MM.1S (cell line): ENCODE measurements around the gene TCF7L2.

Source experiments
- DNase-seq: peaks from one replicate; pipeline ENCODE4 v3.0.0-alpha.2; 2015
- H2AFZ ChIP-seq: fragments of 300-600 bp; sonication (generic); 2 replicates; pipeline ENCODE4 v1.6.0; 2016; ENCODE audit warnings: antibody characterized with exemption, low read length
- H3F3A ChIP-seq: fragments of 300-600 bp; sonication (generic); 2 replicates; pipeline ENCODE4 v1.6.1; 2016; ENCODE audit warnings: mild to moderate bottlenecking, antibody characterized with exemption, low read length, moderate library complexity, mixed read lengths; ENCODE audit not compliant: insufficient read depth
- H3K27ac ChIP-seq: fragments of 300-600 bp; sonication (generic); 2 replicates; pipeline ENCODE4 v1.5.1; 2016; ENCODE audit warnings: mild to moderate bottlenecking, low read length
- H3K27me3 ChIP-seq: fragments of 300-600 bp; sonication (generic); replicated peaks from 2 replicates; pipeline ENCODE4 v1.6.0; 2016; ENCODE audit warnings: low read length; ENCODE audit not compliant: insufficient read depth
- H3K36me3 ChIP-seq: fragments of 300-600 bp; sonication (generic); replicated peaks from 2 replicates; pipeline ENCODE4 v1.6.1; 2016; ENCODE audit warnings: mild to moderate bottlenecking, low read length, mixed read lengths; ENCODE audit not compliant: insufficient read depth
- H3K4me1 ChIP-seq: fragments of 300-600 bp; sonication (generic); 2 replicates; pipeline ENCODE4 v1.6.1; 2016; ENCODE audit warnings: low read length, mixed read lengths
- H3K4me2 ChIP-seq: fragments of 300-600 bp; sonication (generic); 2 replicates; pipeline ENCODE4 v1.6.0; 2016; ENCODE audit warnings: low read depth, low read length
- H3K4me3 ChIP-seq: fragments of 300-600 bp; sonication (generic); 2 replicates; pipeline ENCODE4 v1.5.1; 2016; ENCODE audit warnings: low read length, mixed read lengths
- H3K79me2 ChIP-seq: fragments of 300-600 bp; sonication (generic); 2 replicates; pipeline ENCODE4 v1.6.1; 2016; ENCODE audit warnings: mixed run types, low read length, mixed read lengths
- H3K9ac ChIP-seq: fragments of 300-600 bp; sonication (generic); 2 replicates; pipeline ENCODE4 v1.6.1; 2016; ENCODE audit warnings: low read length, mixed read lengths
- H3K9me2 ChIP-seq: fragments of 300-600 bp; sonication (generic); replicated peaks from 2 replicates; pipeline ENCODE4 v1.6.1; 2016; ENCODE audit warnings: mild to moderate bottlenecking, low read length, mixed read lengths; ENCODE audit not compliant: insufficient read depth
- H3K9me3 ChIP-seq: fragments of 300-600 bp; sonication (generic); replicated peaks from 2 replicates; pipeline ENCODE4 v1.6.1; 2016; ENCODE audit warnings: mild to moderate bottlenecking, low read length, mixed read lengths; ENCODE audit not compliant: insufficient read depth
- H4K20me1 ChIP-seq: fragments of 300-600 bp; sonication (generic); 2 replicates; pipeline ENCODE4 v1.6.1; 2016; ENCODE audit warnings: mild to moderate bottlenecking, low read length, moderate library complexity, mixed read lengths; ENCODE audit not compliant: insufficient read depth
- CTCF ChIP-seq: fragments of 300-600 bp; sonication (generic); IDR thresholded peaks from 2 replicates; pipeline ENCODE4 v1.5.1; 2016; ENCODE audit warnings: antibody characterized with exemption, low read length, mixed read lengths
- EZH2 ChIP-seq: fragments of 300-600 bp; sonication (generic); optimal IDR thresholded peaks from 2 replicates; pipeline ENCODE3; 2017; ENCODE audit warnings: low read depth, mild to moderate bottlenecking, antibody characterized with exemption, low read length, mixed read lengths
- EZH2phosphoT487 ChIP-seq: fragments of 300-600 bp; sonication (generic); IDR thresholded peaks from 2 replicates; pipeline ENCODE4 v1.6.1; 2018; ENCODE audit warnings: antibody characterized with exemption, low read length

The TCF7L2 gene

GRCh38 chr10:112980937-112981336 is 30.9 kb downstream of the TCF7L2 start:
- Histone ChIP-seq H3K4me1 (peaks cover 4% of the 10 kb centered on the region), H3K27me3 (peaks cover 92% of the 10 kb centered on the region)

GRCh38 chr10:112981553-112981952 is 31.5 kb downstream of the TCF7L2 start:
- Histone ChIP-seq H2AFZ (no peak overlapping the region), H3K4me3 (no peak overlapping the region), H3K4me1 (peaks cover 4% of the 10 kb centered on the region), H3K4me2 (no peak overlapping the region), H3K79me2 (no peaks in the 10 kb centered on the region), H3K9me3 (no peaks in the 10 kb centered on the region), H3K9me2 (no peaks in the 10 kb centered on the region), H3K27me3 (peaks cover 92% of the 10 kb centered on the region), H3F3A (peaks cover 12% of the 10 kb centered on the region; the same call in 1 of the 2 replicates), H3K27ac (no peak overlapping the region), H4K20me1 (peaks cover 19% of the 10 kb centered on the region), H3K9ac (no peak overlapping the region), H3K36me3 (no peaks in the 10 kb centered on the region)
- peak; percentile 92 for DNase-seq
- peak; percentile 99 for TF ChIP-seq EZH2phosphoT487
- no peak for TF ChIP-seq CTCF
- TF ChIP-seq EZH2 = no peak

More at GRCh38 chr10:112980937-112981336, 30.9 kb downstream of the TCF7L2 start:
- H3F3A ChIP-seq = peaks cover 12% of the 10 kb centered on the region; the same call in 1 of the 2 replicates
- H3K9ac ChIP-seq = no peak overlapping the region
- H3K27ac ChIP-seq = no peak overlapping the region
- H4K20me1 ChIP-seq = peaks cover 19% of the 10 kb centered on the region
- H3K9me2 ChIP-seq = no peaks in the 10 kb centered on the region
- no peak overlapping the region for H3K4me3 ChIP-seq
- no peaks in the 10 kb centered on the region for H3K79me2 ChIP-seq
- no peaks in the 10 kb centered on the region for H3K9me3 ChIP-seq
- no peaks in the 10 kb centered on the region for H3K36me3 ChIP-seq
- no peak for DNase-seq
- TF ChIP-seq CTCF (no peak), EZH2phosphoT487 (no peak), EZH2 (no peak)
- no peak overlapping the region for H2AFZ ChIP-seq
- no peak overlapping the region for H3K4me2 ChIP-seq

DNA sequence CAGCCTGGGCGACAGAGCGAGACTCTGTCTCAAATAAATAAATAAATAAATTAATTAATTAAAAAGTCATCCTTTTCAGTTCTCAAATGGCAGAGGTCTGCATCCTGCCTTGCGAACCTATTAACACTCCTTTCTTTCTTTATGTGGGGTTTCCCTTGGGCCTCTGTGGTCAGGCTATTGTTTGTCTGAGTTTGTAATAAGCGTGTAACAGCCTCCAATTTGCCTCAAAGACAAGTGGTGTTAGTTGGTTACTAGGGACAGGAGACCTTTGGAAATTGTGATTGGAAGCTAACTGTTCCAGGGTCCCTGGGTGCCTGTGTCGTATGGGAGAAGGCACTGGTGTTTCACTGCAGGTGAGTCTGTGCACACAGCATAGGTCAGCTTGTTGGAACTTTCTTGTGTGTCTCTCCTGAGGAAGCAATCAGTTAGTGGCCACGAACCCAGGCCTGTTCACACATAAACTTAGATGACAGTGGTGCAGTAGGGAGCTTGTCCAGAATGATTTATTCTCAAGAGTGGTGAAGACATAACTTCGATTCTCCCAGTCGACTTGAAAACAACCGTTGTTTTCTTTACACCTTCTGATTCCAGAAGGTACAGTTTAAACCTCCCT is 33.5 kb downstream of the TCF7L2 start:
- Histone ChIP-seq H3F3A (peaks cover 12% of the 10 kb centered on the region; the same call in 1 of the 2 replicates), H3K27ac (no peak overlapping the region), H3K9me3 (no peaks in the 10 kb centered on the region), H3K9ac (no peak overlapping the region), H3K36me3 (no peaks in the 10 kb centered on the region), H3K27me3 (peaks cover 94% of the 10 kb centered on the region), H2AFZ (no peak overlapping the region), H3K4me3 (no peak overlapping the region), H3K79me2 (no peaks in the 10 kb centered on the region), H3K9me2 (no peaks in the 10 kb centered on the region), H3K4me2 (no peak overlapping the region), H4K20me1 (peaks cover 19% of the 10 kb centered on the region), H3K4me1 (peaks cover 4% of the 10 kb centered on the region)
- DNase-seq = no peak
- TF ChIP-seq CTCF (no peak), EZH2 (no peak)
